ENCODE results near the gene IER3IP1.
"Not testable (repeated sequence)": the region's sequence is repeated elsewhere in the genome, so short reads cannot be mapped to it uniquely, and the experiment has no call there.

IER3IP1 gene

GRCh38 chr18:47160256-47160655 lies 15.9 kb downstream of the IER3IP1 start:
- in situ Hi-C loops (cut with MboI; ENCODE audit: low sequenced_read_pairs): no loop called here

DNA sequence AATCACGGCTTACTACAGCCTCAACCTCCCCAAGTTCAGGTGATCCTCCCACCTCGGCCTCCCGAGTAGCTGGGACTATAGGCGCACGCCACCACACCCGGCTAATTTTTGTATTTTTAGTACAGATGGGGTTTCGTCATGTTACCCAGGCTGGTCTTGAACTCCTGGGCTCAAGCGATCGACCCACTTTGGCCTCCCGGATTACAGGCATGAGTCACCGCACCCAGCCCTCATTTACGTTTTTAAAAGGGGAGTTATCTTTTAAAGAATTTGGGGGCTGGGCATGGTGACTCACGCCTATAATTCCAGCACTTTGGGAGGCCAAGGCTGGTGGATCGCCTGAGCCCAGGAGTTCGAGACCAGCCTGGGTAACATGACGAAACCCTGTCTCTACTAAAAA lies 17.8 kb downstream of the IER3IP1 start:
- in situ Hi-C loops (cut with MboI; ENCODE audit: low sequenced_read_pairs): not testable (repeated sequence)

GRCh38 chr18:47151439-47151838 lies 24.7 kb downstream of the IER3IP1 start:
- in situ Hi-C loops (cut with MboI; ENCODE audit: low sequenced_read_pairs): no loop called here

GRCh38 chr18:47150824-47151366 lies 25.3 kb downstream of the IER3IP1 start:
- in situ Hi-C loops (cut with MboI; ENCODE audit: low sequenced_read_pairs): no loop called here

DNA sequence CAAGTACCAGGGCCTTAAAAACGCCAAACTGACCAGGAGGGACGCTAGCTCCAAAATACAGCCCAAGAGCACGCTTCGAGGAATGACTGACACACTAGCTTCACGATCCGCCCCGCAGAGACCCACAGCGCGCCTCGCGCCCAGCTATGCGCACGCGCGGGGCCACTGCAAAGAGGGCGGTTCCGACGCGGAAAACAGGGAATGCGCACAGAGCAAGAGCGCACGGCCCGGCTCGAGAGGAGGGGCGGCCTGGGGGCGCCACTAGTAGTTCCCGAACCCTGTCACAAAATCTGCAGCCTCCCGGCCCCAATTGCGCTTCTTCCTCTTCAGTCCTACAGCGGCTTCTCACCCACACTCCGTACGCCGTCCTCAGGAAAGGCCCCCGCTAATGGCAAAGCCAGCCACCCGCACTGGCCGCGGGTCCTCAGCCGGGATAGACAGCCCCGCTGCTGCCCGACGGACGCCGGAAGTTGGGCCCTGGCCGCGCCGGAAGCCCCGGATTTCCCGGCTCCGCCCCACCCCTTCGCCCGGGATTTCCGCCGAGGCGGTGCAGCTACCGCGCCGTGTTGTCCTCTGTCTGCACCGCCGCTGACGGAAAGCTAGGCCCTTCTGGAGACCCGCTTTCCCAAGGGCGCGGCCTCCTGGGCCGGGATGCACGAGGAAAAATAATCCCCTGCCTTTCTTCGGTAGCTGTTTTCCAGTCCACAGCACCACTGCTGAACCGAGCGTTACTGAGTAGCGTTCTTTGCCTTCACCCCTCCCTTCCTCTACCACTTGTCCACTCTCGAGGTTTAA lies 25.9 kb downstream of the IER3IP1 start, which contains the start of gene HDHD2:
TSS of gene HDHD2 (minus strand) at position 472 of the 795 bp plus-strand sequence. CDS start 14,061 bp downstream, outside the sequence.
- in situ Hi-C loops (cut with MboI; ENCODE audit: low sequenced_read_pairs): no loop called here

DNA sequence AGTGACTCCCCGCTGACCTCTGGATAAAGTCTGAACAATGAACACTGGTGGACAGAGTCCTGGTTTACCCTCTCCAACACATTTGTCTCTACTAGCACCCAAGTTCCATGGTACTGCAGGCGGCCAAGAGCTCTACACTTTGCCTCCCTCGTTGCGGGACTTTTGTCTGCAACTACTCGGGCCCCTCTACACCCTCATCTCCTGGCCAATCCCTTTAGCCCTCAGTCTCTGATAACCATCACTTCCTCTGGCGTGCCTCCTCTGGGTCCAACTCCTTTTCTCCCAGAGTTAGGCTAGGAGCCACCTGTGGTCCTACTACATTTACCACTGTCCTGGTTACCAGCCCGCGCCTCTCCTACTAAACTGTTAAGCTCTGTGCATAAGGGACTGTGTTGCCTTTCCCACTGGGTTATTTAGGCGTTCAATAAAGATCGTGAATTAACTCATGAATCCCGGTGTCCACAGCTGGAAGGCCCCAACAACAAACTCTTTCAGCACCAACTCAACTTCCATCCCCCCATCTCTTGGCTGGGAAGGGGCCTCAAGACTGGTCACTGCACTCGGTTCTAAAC lies 26.6 kb downstream of the IER3IP1 start:
- in situ Hi-C loops (cut with MboI; ENCODE audit: low sequenced_read_pairs): no loop called here

DNA sequence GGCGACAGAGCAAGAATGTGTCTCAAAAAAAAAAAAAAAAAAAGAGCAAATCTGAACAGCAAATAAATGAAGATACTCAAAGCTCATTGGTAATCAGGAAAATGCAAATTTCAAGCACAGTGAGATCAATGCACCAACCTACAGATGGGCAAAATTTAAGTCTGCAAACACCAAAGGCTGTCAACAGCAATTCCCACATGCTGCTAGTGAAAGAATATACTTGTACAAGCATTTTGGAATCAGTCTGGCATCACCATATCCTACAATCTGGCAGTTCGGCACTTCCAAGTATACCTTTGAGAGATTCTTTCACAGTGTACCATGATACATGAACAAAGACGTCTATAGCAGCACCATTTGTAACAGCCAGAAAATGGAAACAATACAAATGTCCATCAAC lies 30.0 kb downstream of the IER3IP1 start:
- in situ Hi-C loops (cut with MboI; ENCODE audit: low sequenced_read_pairs): no loop called here

GRCh38 chr18:47143899-47144485 lies 32.2 kb downstream of the IER3IP1 start:
- in situ Hi-C loops (cut with MboI; ENCODE audit: low sequenced_read_pairs): no loop called here

DNA sequence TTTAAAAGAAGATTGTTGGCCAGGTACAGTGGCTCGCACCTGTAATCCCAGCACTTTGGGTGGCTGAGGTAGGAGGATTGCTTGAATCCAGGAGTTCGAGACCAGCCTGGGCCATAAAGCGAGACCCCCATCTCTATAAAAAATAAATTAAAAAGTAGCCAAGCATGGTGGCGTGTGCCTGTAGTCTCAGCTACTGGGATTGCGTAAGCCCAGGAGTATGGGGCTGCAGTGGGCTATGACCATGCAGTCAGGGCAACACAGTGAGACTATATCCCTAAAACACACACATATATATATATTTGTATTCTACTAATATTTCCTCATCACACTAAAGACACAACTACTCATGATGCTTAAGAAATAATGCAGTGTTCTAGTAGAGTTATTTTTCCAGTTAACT lies 33.0 kb downstream of the IER3IP1 start:
- in situ Hi-C loops (cut with MboI; ENCODE audit: low sequenced_read_pairs): no loop called here

- in situ Hi-C loops (cut with MboI; ENCODE audit: low sequenced_read_pairs): no loop called here
Measured at GRCh38 chr18:47141289-47141688, 34.9 kb downstream of the IER3IP1 start.

- in situ Hi-C loops (cut with MboI; ENCODE audit: low sequenced_read_pairs): no loop called here
Measured at GRCh38 chr18:47121146-47121545, 55.0 kb downstream of the IER3IP1 start.

DNA sequence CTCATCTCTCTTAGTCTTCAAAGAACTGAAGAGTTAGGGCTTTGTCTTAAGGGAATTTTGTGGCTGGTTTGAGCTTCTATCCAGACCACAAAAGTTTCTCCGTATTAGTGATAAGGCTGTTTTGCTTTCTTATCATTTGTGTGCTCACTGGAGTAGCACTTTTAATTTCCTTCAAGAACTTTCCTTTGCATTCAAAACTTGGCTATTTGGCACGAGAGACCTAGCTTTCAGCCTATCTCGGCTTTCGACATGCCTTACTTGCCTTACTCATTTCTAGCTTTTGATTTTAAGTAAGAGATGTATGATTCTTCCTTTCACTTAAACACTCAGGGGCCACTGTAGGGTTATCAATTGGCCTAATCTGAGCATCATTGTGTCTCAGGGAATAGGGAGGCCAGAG lies 55.7 kb downstream of the IER3IP1 start:
- in situ Hi-C loops (cut with MboI; ENCODE audit: low sequenced_read_pairs): no loop called here

GRCh38 chr18:47118981-47119380 lies 57.2 kb downstream of the IER3IP1 start:
- in situ Hi-C loops (cut with MboI; ENCODE audit: low sequenced_read_pairs): no loop called here

DNA sequence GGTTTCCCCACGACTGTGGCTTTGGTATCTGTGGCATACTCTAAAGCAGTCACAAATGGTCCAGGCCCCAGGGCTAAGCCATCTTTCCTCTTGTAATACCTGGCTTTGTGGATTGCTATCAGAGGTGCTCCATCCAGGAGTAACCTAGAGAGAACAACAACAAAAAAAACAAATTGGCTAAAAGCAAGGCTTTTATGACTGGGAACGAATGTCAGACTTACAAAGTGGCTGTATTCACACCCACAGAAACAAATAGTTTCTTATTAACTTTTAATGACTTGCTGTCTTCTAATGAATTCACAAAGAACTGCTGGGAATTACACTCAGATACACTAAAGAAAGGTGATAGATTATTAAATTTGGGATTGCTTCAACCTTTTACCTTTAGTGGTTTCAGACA lies 61.0 kb downstream of the IER3IP1 start:
- in situ Hi-C loops (cut with MboI; ENCODE audit: low sequenced_read_pairs): no loop called here

DNA sequence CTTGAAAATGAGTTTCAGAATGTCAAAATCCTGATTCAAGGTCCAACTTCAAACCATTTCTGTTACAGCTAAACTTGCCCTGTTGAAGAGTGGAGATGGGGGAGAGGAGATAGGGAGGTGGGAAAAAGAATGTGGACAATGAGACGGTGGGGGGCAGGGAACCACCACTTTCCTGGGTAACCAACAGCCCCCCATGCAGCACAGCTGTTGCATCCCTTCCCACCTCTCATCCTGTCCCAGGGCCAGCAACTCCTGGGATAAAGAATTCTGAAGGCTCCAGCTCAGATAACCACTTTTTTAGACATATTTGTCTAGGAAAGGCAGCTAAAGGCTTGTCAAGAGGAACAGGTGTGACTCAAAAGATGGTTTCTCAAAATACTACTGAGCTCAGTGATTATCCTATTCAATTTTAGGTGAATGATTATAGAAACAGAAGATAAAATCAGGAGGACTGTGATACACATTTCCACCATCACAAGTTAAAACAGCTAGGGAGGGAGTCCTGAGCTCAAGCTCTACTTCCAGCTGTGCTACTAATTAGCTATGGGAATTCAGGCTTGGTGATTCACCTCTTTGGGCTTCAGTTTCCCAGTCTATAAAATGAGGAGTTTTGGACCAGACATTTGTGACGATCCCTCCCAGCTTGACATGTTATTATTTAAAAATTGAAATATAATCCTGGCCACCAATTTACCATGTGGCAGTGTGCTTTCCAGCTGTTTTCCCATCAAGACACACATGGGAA lies 62.2 kb downstream of the IER3IP1 start:
- in situ Hi-C loops (cut with MboI; ENCODE audit: low sequenced_read_pairs): no loop called here

DNA sequence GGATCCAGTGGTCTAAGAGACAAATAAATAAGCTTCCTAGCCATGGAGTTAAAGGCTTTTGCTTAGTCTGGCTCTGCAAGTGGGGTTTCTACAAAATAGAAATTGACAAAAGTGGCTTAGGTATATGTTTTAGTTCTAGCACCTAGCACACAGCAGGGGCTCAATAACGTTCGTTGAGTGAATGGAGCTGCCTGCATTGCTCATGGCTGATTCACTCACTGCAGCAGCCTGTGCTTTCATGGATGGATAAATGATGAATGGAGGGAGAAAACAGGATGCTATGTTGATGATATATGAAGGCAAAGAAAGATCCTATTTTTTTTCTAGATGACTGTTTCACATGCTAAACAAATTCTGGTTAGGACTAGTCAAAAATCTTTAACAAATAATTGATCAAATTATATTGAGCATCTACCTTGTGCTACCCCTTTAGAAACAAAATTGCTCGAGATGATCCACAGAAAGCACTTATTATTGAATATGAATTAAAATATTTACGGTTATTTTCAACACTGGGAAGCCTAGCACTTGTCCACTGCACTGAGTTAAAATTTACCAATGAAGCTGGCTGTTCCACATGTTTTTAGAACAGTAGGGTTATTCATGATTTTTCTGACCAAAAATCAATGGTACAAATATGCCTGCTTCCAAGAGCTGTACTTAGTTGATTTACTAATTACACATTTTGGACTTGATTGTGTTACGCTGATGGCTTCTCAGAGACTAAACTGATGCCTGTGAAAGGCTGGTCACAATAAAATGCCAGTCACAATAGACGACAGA lies 65.5 kb downstream of the IER3IP1 start:
- in situ Hi-C loops (cut with MboI; ENCODE audit: low sequenced_read_pairs): no loop called here

- in situ Hi-C loops (cut with MboI; ENCODE audit: low sequenced_read_pairs): no loop called here
Measured at GRCh38 chr18:47109720-47110119, 66.4 kb downstream of the IER3IP1 start.

GRCh38 chr18:47108998-47109405 lies 67.2 kb downstream of the IER3IP1 start:
- in situ Hi-C loops (cut with MboI; ENCODE audit: low sequenced_read_pairs): no loop called here

- in situ Hi-C loops (cut with MboI; ENCODE audit: low sequenced_read_pairs): no loop called here
Measured at GRCh38 chr18:47108373-47108772, 67.8 kb downstream of the IER3IP1 start.

All from hTERT RPE-1 (cell line).